NCI-H146 treated with DMSO at 0.1 percent for 48 hours (cell line): ENCODE measurements around the gene FARP1.

Experiments
- DNase-seq: peaks from one replicate; lab custom pipeline; 2025; ENCODE audit not compliant: unreplicated experiment; lab: John Stamatoyannopoulos, UW

Gene FARP1

DNA sequence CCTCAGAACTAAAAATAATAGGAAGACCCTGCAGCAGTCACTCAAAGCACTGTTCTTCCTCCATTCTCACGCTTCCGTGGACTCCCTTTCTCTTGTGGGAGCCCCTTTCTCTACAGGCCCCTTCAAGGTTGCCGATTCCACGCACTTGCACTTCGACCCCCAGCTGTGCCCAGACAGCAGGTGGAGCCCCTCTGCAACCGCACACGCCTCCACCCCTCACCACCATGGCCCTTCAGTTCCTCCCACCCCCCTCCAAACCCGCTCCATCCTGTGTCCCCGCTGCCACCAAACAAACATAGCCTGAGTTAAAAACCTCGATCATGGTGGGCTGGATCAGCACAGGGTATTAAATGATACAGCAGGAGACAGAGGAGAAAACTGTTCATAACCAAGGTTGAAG, 331.4 kb downstream of the FARP1 start:
- no peak for DNase-seq

DNA sequence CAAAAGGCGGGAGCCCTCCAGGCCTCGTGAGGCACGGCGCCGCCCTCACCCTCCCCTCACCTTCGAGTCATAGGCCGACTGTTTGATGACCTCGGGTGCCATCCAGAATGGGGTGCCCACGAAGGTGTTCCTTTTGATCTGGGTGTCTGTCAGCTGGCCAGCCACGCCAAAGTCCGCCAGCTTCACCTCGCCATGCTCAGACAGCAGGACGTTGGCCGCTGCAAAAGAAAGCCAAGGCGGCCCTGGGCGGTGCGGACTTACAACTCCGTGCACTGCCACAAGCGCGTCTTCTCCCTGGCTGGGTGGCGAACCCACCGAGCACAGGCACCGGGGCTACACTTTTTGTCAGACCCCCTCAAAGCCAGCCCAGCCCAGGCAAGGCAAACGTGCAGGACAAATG, 331.9 kb downstream of the FARP1 start:
- no peak for DNase-seq

DNA sequence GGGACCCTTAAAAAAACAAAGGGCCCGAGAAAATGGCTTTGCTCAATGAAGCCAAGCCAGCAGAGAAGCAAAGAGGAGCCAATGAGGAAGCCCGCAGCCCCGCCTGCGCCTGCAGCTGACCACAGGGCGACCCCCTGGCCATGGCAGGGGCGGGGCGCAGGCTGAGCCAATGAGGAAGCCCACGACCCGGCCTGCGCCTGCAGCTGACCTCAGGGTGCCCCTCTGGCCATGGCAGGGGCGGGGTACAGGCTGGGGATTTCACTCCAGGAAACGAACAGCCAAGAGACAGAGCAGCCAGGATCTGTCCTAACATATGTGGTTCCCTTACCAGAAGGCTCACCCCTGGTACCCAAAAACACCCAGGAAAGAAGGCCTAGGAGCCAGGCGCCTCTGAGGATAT, 332.6 kb downstream of the FARP1 start:
- no peak for DNase-seq

DNA sequence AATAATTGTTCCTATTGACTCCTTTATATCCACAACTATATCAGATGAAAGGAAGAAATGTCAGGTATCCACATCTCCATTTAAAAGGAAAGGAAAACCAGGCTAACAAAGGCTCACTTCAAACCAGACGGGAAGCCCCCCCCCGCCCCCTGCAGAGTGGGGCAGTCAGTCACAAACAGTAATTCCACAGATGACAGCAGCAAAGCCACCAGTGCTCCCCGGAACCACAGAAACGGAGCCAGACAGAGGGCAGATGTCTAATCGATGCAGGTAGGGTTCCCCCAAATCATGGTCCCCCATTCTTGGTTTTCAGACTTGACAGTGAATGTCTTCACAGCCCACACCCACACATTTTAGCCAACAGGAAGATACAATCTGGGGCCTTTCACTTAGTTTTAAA, 333.2 kb downstream of the FARP1 start:
- no peak for DNase-seq

DNA sequence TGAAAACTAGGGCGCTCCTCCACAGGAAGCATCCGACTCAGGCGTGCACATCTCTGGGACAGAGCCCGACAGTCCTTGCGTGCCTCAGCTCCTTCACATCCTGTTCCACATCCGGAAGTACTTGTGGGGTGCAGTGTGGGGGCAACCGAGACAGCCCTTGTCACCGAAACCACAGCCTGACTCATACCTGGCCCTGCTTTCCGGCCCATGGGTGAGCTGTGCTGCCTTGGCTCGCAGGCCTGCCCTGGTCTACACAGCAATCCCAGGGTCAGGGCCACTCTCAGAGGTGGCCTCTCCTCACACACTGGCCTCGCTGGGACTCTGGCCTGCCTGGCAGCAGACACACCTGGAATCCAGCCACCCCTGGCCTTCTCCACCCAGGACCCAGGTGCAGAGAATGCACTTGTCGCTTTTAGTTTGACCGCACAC, 333.7 kb downstream of the FARP1 start:
- no peak for DNase-seq

DNA sequence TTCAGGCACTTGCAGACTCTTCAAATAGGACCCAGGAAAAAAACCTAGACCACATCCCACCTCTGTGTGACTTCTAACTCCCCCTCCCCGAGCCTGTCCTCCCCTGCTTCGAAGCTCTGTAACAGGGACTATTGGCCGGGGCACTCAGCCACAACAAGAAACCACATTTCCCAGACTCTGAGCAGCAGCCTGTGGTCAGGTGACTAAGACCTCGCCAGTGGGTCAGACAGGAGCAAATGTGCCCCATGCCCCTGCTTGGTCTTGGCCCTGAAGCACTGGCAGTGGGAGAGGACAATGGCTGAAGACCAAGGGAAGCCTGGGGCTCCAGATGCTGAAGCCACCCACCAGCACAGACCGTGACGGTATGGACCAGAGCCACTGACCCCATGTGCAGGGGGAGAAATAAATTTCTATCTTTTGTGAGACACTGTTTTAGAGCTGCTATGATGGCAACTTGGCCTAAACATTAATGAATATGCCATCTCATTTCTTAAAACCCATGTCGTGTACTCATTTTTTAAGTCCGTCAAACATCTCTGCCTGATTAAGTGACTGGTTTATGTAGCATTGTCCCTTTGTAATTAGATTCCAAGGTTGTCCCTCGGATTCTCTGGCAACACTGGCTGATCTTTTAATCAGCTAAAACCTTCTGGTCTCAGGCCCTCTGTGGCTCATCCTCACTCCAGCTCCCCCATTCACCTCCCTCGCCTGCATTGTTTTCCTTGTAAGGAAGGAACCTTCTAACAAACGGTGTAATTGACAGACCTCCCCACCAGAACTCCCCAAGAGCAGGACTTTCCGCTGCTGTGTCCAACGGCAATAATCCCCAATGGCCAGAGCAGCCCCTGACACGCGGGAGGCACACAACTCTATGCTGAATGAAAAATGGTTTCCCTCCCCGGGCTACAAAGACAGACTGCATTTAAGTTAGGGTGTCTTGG, 335.6 kb downstream of the FARP1 start:
- no peak for DNase-seq

DNA sequence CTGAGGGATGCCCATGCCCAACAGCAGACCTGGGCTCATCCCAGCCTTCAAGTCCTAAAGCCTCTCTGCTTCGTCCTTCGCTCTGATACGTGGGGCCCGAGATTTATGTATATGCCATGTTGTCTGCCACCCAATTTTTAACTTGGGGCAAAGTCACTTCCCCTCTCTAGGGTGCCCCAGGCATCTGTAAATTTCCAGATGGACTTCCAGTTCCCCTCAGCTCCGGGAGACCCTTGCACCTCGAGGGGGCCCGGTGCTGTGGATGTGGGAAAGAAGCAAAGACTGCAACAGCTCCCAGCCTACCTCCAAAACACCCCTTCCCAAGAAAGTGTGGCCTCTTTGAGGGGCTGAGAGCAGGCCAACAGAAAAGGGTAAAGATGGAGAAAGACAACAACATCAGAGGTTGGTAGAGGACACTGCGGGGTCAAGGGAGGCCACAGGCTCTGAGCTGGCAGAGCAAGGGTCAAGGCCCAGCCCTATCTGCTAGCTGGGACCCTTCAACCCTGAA, 336.7 kb downstream of the FARP1 start:
- no peak for DNase-seq

DNA sequence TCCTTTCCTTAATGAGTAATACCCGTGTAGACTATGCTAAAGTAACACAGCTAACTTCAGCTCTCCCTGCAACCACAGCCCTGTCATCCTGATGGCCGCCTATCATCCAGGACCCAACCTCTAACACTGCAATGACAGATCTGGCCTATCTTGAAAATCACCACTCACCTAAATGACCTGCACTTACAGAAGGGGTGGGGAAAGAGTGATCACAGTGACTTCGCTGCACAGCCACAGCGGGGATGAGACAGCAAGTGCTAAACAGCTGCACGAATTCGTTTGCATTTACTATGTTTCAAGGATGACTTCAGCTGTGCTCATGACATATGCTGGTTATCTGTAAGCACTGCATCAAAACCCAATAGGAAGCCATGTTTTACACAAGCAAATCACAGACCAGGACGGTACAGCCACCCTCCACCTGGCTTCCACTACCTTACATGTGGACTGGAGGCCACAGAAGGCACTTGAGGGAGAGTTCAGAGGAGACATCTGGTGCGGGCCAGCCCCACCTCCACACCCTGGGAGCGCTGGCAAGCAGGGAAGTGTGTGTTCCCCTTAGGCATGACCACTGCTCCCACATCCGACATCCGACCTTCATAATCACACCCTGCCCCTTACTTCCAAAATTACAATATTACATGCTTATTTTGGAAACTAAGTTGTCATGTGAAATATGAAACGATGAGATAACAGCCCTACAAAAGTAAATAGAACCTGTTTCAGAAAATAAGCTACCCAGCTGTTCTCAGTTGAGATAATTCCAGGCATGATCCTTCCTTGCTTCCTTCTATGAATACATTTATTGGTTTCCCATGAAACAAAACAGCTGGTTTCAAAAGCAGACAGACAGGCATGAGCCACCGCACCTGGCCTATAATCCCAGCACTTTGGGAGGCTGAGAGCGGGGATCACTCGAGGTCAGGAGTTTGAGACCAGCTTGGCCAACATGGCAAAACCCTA, 338.3 kb downstream of the FARP1 start:
- DNase-seq = peak; percentile 43

DNA sequence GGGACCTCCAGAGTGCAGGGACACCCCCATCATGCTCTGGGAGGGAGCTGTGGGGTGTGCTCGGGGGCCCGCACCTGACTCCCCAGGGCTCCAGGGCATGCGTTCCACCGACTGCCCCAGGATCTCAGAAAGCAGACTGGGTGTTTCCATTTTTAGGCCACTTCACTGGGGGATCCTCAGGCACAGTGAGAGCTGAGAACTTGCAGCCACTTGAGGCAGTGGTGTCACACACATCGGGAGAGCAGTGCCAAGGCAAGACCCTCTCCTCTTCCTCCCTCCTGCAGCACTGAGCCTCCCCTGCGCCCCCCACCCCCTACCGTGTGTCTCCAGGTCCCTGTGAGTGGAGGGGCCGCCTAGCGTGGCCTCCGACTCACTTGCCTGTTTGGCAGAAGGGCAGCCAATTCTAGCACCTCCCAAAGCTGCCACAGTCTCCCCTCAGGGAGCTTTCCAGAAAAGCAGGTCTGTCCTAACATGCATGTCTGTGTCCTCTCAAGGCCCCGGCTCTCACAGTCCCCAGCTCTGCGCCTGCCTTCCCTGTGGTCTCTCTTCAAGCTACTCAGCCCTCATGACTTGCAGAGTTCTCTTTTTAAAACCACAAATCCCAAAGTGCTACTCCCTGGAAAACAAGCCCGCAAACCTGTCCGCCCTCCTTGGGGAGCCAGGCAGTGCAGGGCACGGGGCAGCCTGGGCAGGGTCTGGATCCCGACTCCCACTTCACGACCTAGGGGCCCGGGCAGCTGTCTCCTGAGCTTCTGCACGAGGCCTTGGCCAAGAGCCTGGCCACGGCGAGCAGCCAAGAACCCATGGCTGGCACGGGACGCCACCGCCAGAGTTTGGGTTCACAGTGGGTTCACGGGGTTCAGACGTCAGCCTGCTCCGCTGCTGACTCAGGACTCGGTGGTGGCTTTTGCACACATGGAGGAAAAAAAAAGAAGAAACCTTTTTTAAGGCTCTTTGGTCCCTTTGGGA, 339.9 kb downstream of the FARP1 start:
- no peak for DNase-seq

DNA sequence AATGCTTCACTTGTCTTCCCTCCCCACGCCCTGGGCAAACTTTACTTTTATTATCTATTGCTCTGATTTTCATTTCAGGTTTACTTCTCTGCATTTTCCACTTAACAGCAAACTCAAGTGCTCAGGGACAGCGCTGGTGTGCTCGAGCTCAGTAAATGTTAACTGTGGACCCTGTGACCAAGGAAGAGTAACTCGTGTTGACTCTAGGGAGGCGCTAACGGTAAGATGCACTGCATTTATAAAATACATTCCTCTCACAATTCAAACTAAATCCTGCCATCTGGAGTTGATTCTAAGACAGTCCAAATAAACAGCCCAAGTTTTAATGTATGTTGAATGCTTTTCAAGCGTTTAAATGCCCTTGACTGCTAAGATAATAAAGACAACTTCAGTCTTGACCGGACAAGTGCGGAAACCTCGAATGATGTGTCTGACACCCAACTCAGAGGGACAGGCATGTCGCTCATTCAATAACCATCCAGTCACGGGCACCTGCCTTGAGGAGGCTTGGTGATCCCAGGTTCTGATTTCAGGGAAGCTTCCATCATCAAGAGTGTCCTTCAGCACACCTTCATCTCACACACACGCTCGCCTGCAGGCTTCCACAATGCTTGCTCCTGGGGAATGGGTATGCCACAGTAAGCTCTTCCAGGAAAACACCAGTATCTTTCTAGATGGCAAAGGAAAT, 340.9 kb downstream of the FARP1 start:
- no peak for DNase-seq

DNA sequence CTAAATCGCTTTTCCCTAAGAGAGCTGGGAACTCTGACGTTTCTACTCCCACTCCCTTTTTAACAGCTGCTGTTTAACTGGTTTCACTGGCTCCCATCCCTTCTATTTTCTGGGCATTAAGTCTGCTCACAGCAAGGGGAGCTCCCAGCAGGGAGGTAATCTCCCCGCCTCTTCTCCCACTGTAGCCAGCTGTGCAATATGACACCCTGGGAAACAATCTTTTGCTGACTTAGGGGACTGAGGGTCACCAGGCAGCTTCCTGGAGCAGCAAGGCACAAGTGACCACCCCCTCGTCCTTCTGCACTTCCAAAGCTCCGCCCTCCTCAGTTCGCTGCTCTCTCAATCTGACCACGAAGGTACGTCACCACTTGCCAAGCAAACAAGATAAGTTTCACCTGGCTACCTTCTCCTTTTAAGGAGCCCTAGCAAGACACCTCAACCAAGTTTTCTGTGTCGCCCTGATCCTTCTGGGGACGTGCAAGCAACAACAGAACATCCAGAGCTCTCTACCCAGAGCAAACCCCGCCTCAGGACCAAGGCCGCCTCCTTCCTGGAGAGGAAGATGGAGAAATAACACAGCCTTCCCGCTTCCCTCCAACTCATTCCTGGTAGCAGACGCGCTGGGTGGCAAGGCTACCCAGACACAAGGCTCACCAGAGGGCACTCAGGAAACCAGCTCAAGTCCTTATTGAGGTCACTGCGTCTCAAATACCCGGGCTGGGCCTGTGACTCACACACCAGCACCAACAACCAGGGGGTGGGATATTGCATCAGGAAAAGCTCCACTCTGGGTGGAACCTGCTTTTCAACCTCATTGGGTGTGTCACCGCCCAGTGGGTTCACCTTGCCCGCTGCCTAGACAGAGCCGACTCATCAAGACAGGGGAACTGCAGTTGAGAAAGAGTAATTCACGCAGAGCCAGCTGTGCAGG, 341.7 kb downstream of the FARP1 start:
- DNase-seq = peak; percentile 69

DNA sequence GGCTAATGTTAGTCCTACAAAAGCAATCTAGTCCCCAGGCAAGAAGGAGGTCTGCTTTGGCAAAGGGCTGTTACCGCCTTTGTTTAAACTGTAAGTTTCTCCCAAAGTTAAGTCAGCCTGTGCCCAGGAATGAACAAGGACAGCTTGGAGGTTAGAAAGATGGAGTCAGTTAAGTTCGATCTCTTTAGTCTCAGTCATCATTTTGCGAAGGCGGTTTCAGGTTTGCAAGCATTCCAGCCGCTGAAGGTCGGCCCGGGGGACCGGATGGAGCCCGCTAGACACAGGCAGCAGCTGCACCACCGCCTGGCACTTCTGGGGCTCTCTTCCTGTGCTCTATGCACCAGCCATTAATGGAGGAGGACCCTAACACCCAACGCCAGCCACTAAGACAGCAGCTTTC, 342.7 kb downstream of the FARP1 start:
- no peak for DNase-seq

DNA sequence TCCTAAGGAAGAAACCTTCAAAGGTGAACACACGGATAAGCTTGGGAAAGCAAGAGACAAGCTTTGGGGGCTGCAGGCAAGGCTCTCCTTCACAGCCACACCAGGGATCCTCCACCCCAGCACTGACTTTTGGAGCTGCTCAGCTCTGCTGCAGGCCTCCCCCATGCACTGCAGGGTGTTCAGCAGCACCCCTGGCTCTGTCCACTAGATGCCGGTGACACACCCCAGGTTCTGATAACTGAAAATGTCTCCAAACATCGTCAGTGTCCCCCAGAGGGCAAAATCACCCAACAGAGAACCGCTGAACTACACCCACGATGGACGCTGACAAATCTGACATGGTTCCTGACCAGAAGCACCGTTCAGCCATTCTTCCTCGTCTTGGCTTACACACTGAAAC, 343.5 kb downstream of the FARP1 start:
- DNase-seq = no peak

DNA sequence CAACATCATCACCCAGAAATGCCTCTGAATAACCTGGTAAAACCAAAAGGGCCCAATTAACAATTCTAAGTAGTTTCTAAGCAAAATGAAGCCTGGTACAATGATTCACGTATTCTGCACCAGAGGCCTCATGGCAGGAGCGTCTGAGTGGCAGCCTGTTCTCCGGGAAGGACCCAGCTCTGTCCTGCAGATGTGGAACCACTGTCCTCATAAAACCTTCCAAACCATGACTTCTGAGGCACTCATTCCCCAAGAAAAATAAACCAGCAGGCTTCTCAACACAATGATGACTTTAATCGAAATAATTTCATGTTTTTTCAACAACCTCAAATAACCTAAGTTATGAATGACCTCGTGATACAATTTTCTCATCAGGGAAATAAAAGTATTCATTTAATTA, 344.1 kb downstream of the FARP1 start:
- DNase-seq = no peak

DNA sequence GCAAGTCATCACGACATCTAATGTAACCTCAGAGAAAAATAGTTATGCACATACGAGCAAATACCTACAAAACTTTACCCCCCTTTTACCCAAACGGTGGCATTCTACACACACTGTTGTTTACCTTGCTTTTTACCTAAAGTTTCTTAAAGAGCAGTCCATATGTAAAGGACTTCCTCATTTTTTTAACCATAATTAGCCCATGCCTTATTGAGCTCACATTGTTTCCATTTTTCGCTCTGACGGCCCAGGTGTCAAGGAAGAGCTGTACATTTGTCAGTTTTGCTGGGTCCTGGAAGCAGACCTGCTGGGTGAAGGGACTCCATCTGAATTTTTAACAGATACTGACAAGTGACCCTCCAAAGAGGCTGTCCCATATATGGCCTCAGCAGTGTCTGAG, 344.6 kb downstream of the FARP1 start:
- DNase-seq = no peak

DNA sequence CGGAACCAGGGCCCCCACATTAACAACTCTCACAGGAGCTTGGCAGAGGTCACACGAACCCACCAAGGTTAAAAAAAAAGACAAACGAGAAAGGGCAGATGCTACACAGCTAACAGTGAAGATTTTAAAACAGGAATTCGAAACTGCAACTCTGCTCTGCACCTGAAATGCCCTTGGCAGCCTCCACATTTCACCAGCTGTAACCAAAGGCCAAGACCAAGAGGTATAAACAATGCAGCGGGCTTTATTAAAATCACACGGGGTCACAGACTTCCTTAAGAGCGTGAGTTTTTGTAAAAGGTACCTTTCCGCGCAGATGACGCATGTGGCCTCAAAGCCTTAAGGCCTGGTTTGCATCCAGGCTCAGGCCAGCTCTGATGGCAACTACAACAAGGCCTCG, 345.8 kb downstream of the FARP1 start:
- no peak for DNase-seq

DNA sequence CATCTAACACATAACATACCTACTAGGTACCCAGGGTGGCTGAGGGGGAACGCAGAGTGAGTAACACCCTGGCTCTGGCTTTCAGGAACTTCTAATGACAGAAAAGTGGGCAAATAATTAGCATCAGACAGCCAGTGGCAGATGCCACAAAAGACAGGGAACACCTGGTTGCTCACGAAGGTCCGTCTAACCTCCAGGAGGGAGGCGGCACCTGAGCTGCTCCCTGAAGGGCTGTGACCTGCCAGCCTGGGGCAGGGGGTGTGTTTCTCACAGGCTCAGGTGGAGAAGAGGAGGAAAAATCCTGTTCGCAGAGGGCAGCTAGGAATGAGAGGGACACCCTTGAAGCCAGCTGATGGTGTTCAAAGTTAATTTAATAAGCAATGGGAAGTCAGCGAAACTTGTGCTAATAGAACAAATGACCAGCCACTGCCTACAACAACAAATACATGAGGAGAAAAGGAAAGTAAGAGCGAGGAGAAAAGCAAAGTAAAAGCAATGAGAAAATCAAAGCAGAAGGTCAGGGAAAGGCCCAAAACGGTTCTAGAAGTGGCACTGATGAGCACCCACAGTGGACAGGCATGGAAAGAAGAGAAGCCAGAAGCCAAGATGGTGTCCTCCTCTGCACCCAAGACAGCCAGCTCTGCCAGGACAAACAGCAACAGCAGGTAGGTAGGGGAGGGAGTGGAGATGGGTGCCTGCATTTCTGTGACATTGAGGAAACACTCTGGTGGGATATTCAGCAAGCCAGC, 346.7 kb downstream of the FARP1 start:
- DNase-seq = peak; percentile 18

DNA sequence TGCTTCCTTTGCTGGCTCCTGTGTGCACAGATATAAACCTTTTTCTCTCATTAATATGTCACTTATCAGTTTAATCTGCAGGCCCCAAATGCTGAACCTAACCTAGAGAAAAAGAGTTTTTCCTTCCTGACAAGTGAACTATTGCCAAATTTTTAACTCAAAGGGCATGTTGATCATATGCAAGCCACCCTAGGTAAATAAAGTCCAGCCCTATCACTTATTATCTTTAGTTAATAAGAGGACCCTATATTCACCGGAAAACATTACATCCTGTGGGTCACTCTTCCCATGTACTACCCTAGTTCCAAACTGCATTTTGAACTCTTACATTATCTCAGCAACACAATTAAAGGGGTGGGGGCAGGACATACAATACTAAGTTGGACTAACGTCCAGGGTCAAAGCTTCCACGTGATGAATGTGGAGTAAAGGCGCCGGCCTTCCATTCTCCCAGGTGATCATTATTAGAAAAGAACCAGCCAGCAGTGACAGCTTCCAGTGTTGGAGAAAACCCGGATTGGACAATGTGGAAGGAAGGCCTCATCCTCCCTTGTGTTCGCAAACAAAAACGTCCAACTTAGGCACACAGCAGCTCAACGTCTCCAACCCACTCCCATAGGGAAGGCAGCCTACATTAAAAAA, 347.4 kb downstream of the FARP1 start:
- no peak for DNase-seq
